Fibroblast of lung (primary cell): ENCODE measurements around the gene LAYN. TPM values are rescaled to one million over a fixed set of nuclear protein-coding genes. Genes with fewer than 3 reads are reported as not detected.

Experiments
- DNase-seq, 2 donors: peaks; one replicate each; pipeline versions ENCODE4 v3.0.0 to v3.0.0-alpha.2; 2010; ENCODE audit warnings: low read depth in 2 of 2
- H2AFZ ChIP-seq: 2 replicates; pipeline ENCODE4 v1.5.1; 2012; ENCODE audit warnings: low read length, control low read depth, inconsistent platforms
- H3K27ac ChIP-seq: 2 replicates; pipeline ENCODE4 v1.5.1; 2011; ENCODE audit warnings: low read length, control low read depth; ENCODE audit not compliant: insufficient read depth
- H3K27me3 ChIP-seq: 2 replicates; pipeline ENCODE4 v1.5.1; 2011; ENCODE audit warnings: mild to moderate bottlenecking, low read length; ENCODE audit not compliant: control insufficient read depth, insufficient read depth
- H3K36me3 ChIP-seq: 2 replicates; pipeline ENCODE4 v1.5.1; 2011; ENCODE audit warnings: low read length; ENCODE audit not compliant: control insufficient read depth, insufficient read depth
- H3K4me1 ChIP-seq: 2 replicates; pipeline ENCODE4 v1.5.1; 2011; ENCODE audit warnings: low read length; ENCODE audit not compliant: control insufficient read depth, insufficient read depth; ENCODE audit errors: extremely low read depth
- H3K4me2 ChIP-seq: 2 replicates; pipeline ENCODE4 v1.5.1; 2011; ENCODE audit warnings: low read length, control low read depth; ENCODE audit not compliant: insufficient read depth; ENCODE audit errors: extremely low read depth
- H3K4me3 ChIP-seq, 4 experiments: fragments of 200-600 bp in 1 of 4; sonication (generic) in 1 of 4; replicated peaks in 1 of 4; 2 replicates each; pipeline ENCODE4 v1.5.1; 2011 to 2016; ENCODE audit warnings: low read length in 4 of 4, low read depth in 3 of 4, mild to moderate bottlenecking in 3 of 4, control low read depth in 2 of 4, inconsistent platforms in 1 of 4, mixed read lengths in 1 of 4; ENCODE audit not compliant: insufficient read depth in 1 of 4; ENCODE audit errors: control extremely low read depth in 1 of 4
- H3K79me2 ChIP-seq: 2 replicates; pipeline ENCODE4 v1.5.1; 2012; ENCODE audit warnings: mild to moderate bottlenecking, low read length, inconsistent platforms; ENCODE audit not compliant: control insufficient read depth, insufficient read depth
- H3K9ac ChIP-seq: 2 replicates; pipeline ENCODE4 v1.5.1; 2011; ENCODE audit warnings: mild to moderate bottlenecking, low read length, control low read depth; ENCODE audit not compliant: insufficient read depth
- H3K9me3 ChIP-seq: 2 replicates; pipeline ENCODE4 v1.5.1; 2012; ENCODE audit warnings: low read depth, low read length; ENCODE audit not compliant: control insufficient read depth, insufficient read depth
- H4K20me1 ChIP-seq: 2 replicates; pipeline ENCODE4 v1.5.1; 2011; ENCODE audit warnings: low read length; ENCODE audit not compliant: control insufficient read depth, insufficient read depth; ENCODE audit errors: extremely low read depth
- CTCF ChIP-seq, 2 donors: IDR thresholded peaks in 1 of 2; conservative IDR thresholded peaks in 1 of 2; 1 replicate in 1 of 2; 2 replicates in 1 of 2; pipeline ENCODE4 v1.5.1; 2011 to 2012; ENCODE audit warnings: low read length in 2 of 2, control low read depth in 1 of 2, inconsistent platforms in 1 of 2, low read depth in 1 of 2, mild to moderate bottlenecking in 1 of 2
- EZH2 ChIP-seq: IDR thresholded peaks from 2 replicates; pipeline ENCODE4 v1.5.1; 2012; ENCODE audit warnings: low read length, control low read depth, mild to moderate bottlenecking; ENCODE audit errors: missing control alignments
- polyA plus RNA-seq, 2 donors: library from polyadenylated mRNA; depleted of rRNA in 1 of 2; stranded (reverse) in 1 of 2; unstranded in 1 of 2; fragments of >200 nt; gene quantifications; 2 replicates each; pipeline ENCODE4 v1.2.1, GENCODE V29; 2011 to 2012; ENCODE audit warnings: missing spikeins in 1 of 2
- total RNA-seq: library from RNA; depleted of rRNA; stranded (reverse); fragments of >200 nt; gene quantifications from 2 replicates; pipeline ENCODE4 v1.2.1, GENCODE V29; 2014

LAYN gene
- total and polyA plus RNA-seq, 2 donors (not counting 1 experiment from before 2014, with no cell fraction given): 117 to 140 TPM

- no peak for DNase-seq
- H3K36me3 ChIP-seq: peaks cover 18% of the 10 kb centered on the region
- H3K9me3 ChIP-seq: no peaks in the 10 kb centered on the region
- no peak overlapping the region for H3K9ac ChIP-seq
- no peak overlapping the region for H3K4me2 ChIP-seq
- peaks cover 4% of the 10 kb centered on the region for H3K4me1 ChIP-seq
- TF ChIP-seq CTCF (conservative IDR thresholded peaks at IDR 0.05 in 1 of 2, IDR thresholded peaks at IDR 0.05 in 1 of 2; ENCODE audit: low read depth in 1 of 2, low read length in 2 of 2) (no peak), EZH2 (no peak)
- no peaks in the 10 kb centered on the region for H3K79me2 ChIP-seq
- no peak overlapping the region for H3K4me3 ChIP-seq
- H2AFZ ChIP-seq: no peak overlapping the region
- no peaks in the 10 kb centered on the region for H4K20me1 ChIP-seq
- no peaks in the 10 kb centered on the region for H3K27me3 ChIP-seq
- H3K27ac ChIP-seq: no peak overlapping the region
These were observed 9.3 kb downstream of the LAYN start for GRCh38 chr11:111549869-111550203.

GRCh38 chr11:111550258-111550657 is 9.7 kb downstream of the LAYN start:
- Histone ChIP-seq H3K4me2 (no peak overlapping the region), H3K36me3 (peaks cover 18% of the 10 kb centered on the region), H3K27me3 (no peaks in the 10 kb centered on the region), H3K9ac (no peak overlapping the region), H3K27ac (no peak overlapping the region), H4K20me1 (no peaks in the 10 kb centered on the region), H3K4me1 (peaks cover 6% of the 10 kb centered on the region), H3K9me3 (no peaks in the 10 kb centered on the region), H2AFZ (no peak overlapping the region), H3K4me3 (no peak overlapping the region), H3K79me2 (no peaks in the 10 kb centered on the region)
- DNase-seq: no peak
- TF ChIP-seq CTCF (conservative IDR thresholded peaks at IDR 0.05 in 1 of 2, IDR thresholded peaks at IDR 0.05 in 1 of 2; ENCODE audit: low read depth in 1 of 2, low read length in 2 of 2) (no peak), EZH2 (no peak)

- H3K9ac ChIP-seq: no peak overlapping the region
- peaks cover 2% of the 10 kb centered on the region for H3K9me3 ChIP-seq
- no peaks in the 10 kb centered on the region for H3K27me3 ChIP-seq
- H3K27ac ChIP-seq: no peak overlapping the region
- H4K20me1 ChIP-seq: no peaks in the 10 kb centered on the region
- no peaks in the 10 kb centered on the region for H3K79me2 ChIP-seq
- H3K4me2 ChIP-seq: no peak overlapping the region
- DNase-seq: no peak
- peaks cover 22% of the 10 kb centered on the region for H3K4me1 ChIP-seq
- peaks cover 8% of the 10 kb centered on the region for H3K36me3 ChIP-seq
- TF ChIP-seq EZH2: no peak
- H3K4me3 ChIP-seq: no peak overlapping the region
- H2AFZ ChIP-seq: no peak overlapping the region
These were observed 14.0 kb downstream of the LAYN start for GRCh38 chr11:111554532-111554931.
